OCI-LY7 (cell line): ENCODE results near the gene C17orf67. TPM values are rescaled to one million over a fixed set of nuclear protein-coding genes. Genes with fewer than 3 reads are reported as not detected.

Experiments
- BruUV-seq: library from RNA; stranded (reverse); fragments of 400-500 nt; replicated peaks from 2 replicates; lab custom pipeline; 2021; lab: Mats Ljungman, UMichigan
- CTCF ChIA-PET: fragments of 300-600 bp; sonication (Branson Sonifier 250); formaldehyde crosslinking; loops from one replicate; lab custom pipeline; 2022; ENCODE audit warnings: antibody characterized with exemption; ENCODE audit not compliant: unreplicated experiment; lab: Charles Lee
- POLR2A ChIA-PET: fragments of 300-600 bp; sonication (Branson Sonifier 250); formaldehyde crosslinking; loops from one replicate; lab custom pipeline; 2022; ENCODE audit warnings: antibody characterized with exemption; lab: Charles Lee
- DNase-seq: peaks from one replicate; pipeline ENCODE4 v3.0.0-alpha.2; 2015; ENCODE audit warnings: low spot score
- H2AFZ ChIP-seq: fragments of 200-600 bp; sonication (generic), shearing (Covaris generic); 2 replicates; pipeline ENCODE4 v1.6.1; 2014; ENCODE audit warnings: mild to moderate bottlenecking, antibody characterized with exemption, low read length, moderate library complexity
- H3K27ac ChIP-seq: fragments of 200-600 bp; sonication (generic); 2 replicates; pipeline ENCODE4 v1.5.1; 2014; ENCODE audit warnings: mixed run types, low read depth, mild to moderate bottlenecking, moderate library complexity, low read length, inconsistent platforms; ENCODE audit not compliant: poor library complexity, severe bottlenecking
- H3K36me3 ChIP-seq: fragments of 200-600 bp; sonication (generic); 2 replicates; pipeline ENCODE4 v1.6.1; 2014; ENCODE audit warnings: mild to moderate bottlenecking, antibody characterized with exemption, low read length, moderate library complexity, mixed read lengths; ENCODE audit not compliant: insufficient read depth
- H3K4me1 ChIP-seq: fragments of 200-600 bp; sonication (generic); 2 replicates; pipeline ENCODE4 v1.5.1; 2014; ENCODE audit warnings: mild to moderate bottlenecking, low read length; ENCODE audit not compliant: insufficient read depth, poor library complexity, severe bottlenecking
- H3K4me2 ChIP-seq: fragments of 200-600 bp; sonication (generic); 2 replicates; pipeline ENCODE4 v1.6.1; 2014; ENCODE audit warnings: mild to moderate bottlenecking, low read length
- H3K4me3 ChIP-seq: fragments of 200-600 bp; sonication (generic); 2 replicates; pipeline ENCODE4 v1.5.1; 2014; ENCODE audit warnings: mild to moderate bottlenecking, low read depth, low read length; ENCODE audit not compliant: poor library complexity, severe bottlenecking
- H3K79me2 ChIP-seq: fragments of 200-600 bp; sonication (generic); 2 replicates; pipeline ENCODE4 v1.6.1; 2016; ENCODE audit warnings: low read depth, mild to moderate bottlenecking, low read length, moderate library complexity, mixed read lengths; ENCODE audit not compliant: insufficient read depth
- H3K9me2 ChIP-seq: fragments of 200-600 bp; sonication (generic); 2 replicates; pipeline ENCODE4 v1.6.1; 2016; ENCODE audit warnings: mild to moderate bottlenecking, low read length, mixed read lengths; ENCODE audit not compliant: insufficient read depth
- H3K9me3 ChIP-seq: fragments of 200-600 bp; sonication (generic); 2 replicates; pipeline ENCODE4 v1.6.1; 2014; ENCODE audit warnings: mild to moderate bottlenecking, mixed run types, low read length, mixed read lengths
- H4K20me1 ChIP-seq: fragments of 200-600 bp; sonication (generic); 2 replicates; pipeline ENCODE4 v1.6.1; 2014; ENCODE audit warnings: mild to moderate bottlenecking, antibody characterized with exemption, low read length, moderate library complexity, mixed read lengths; ENCODE audit not compliant: insufficient read depth
- CTCF ChIP-seq: fragments of 200-600 bp; sonication (generic); conservative IDR thresholded peaks from 2 replicates; pipeline ENCODE4 v1.5.1; 2014; ENCODE audit warnings: mild to moderate bottlenecking, antibody characterized with exemption, low read length, moderate library complexity, mixed read lengths
- EZH2phosphoT487 ChIP-seq: fragments of 200-600 bp; sonication (generic); IDR thresholded peaks from 2 replicates; pipeline ENCODE4 v1.6.1; 2018; ENCODE audit warnings: low read depth, borderline replicate concordance, mild to moderate bottlenecking, mixed run types, antibody characterized with exemption, low read length, moderate library complexity, mixed read lengths
- intact Hi-C: fragments of 100-400 bp; cut with micrococcal nuclease; formaldehyde crosslinking; loops from one replicate; pipeline ENCODE4 v1.10.0; 2022; ENCODE audit not compliant: unreplicated experiment
- total RNA-seq, 2 experiments: library from RNA; depleted of rRNA in 1 of 2; stranded (reverse); fragments of >200 nt in 1 of 2; shearing (Covaris generic) in 1 of 2; gene quantifications; 2 replicates each; pipeline ENCODE4 v1.2.3, GENCODE V29; 2014 to 2022

C17orf67 gene
- total RNA-seq, 2 experiments from 2014 or later = 5.2 to 5.4 TPM

DNA sequence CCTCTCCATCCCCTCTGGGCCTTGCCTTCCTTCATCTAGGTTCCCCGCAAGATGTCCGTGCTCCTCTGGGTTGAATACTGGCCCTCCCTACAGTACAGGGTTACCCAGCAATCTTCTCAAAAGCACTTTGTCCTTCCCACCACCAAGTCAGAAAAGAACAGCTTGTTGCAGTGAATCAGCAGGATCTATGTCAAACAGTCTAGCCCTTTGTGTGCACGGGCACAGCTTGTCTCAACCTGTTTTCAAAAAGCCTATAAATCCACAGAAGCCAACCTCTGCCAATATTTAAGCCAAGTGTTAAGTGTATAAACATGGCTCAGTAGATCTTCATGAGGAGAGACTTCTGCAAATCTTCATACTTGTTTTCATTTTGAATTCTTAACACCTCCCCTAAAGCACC is 25.2 kb downstream of the C17orf67 start:
- CTCF ChIA-PET = no interaction called here
- Histone ChIP-seq H3K27ac (no peak overlapping the region), H3K4me1 (no peaks in the 10 kb centered on the region), H3K36me3 (no peaks in the 10 kb centered on the region), H3K79me2 (no peaks in the 10 kb centered on the region), H3K9me2 (0 out of 2 replicates have a peak, but pooled peaks cover 3% of the 10 kb centered on the region), H3K4me3 (no peak overlapping the region), H2AFZ (no peak overlapping the region), H4K20me1 (no peaks in the 10 kb centered on the region), H3K4me2 (no peak overlapping the region), H3K9me3 (no peaks in the 10 kb centered on the region)
- intact Hi-C loops = no loop called here
- TF ChIP-seq CTCF = no peak
- TF ChIP-seq EZH2phosphoT487 = no peak
- DNase-seq = no peak
- POLR2A ChIA-PET = no interaction called here
- no TSS peak for BruUV-seq

GRCh38 chr17:56807723-56808122 is 26.0 kb downstream of the C17orf67 start:
- Histone ChIP-seq H3K4me2 (no peak overlapping the region), H3K9me3 (no peaks in the 10 kb centered on the region), H3K27ac (no peak overlapping the region), H3K9me2 (0 out of 2 replicates have a peak, but pooled peaks cover 3% of the 10 kb centered on the region), H2AFZ (no peak overlapping the region), H3K36me3 (no peaks in the 10 kb centered on the region), H4K20me1 (no peaks in the 10 kb centered on the region), H3K4me3 (no peak overlapping the region), H3K79me2 (no peaks in the 10 kb centered on the region), H3K4me1 (no peaks in the 10 kb centered on the region)
- ChIA-PET CTCF (no interaction called here), POLR2A (no interaction called here)
- BruUV-seq = no TSS peak
- no peak for TF ChIP-seq EZH2phosphoT487
- no peak for TF ChIP-seq CTCF
- intact Hi-C loops = no loop called here
- DNase-seq = no peak

GRCh38 chr17:56806949-56807348 is 26.8 kb downstream of the C17orf67 start:
- CTCF ChIA-PET = no interaction called here
- Histone ChIP-seq H3K36me3 (no peaks in the 10 kb centered on the region), H4K20me1 (no peaks in the 10 kb centered on the region), H3K9me3 (no peaks in the 10 kb centered on the region), H2AFZ (no peak overlapping the region), H3K4me1 (no peaks in the 10 kb centered on the region), H3K79me2 (no peaks in the 10 kb centered on the region), H3K9me2 (0 out of 2 replicates have a peak, but pooled peaks cover 3% of the 10 kb centered on the region), H3K4me2 (no peak overlapping the region), H3K27ac (no peak overlapping the region), H3K4me3 (no peak overlapping the region)
- DNase-seq = no peak
- TF ChIP-seq CTCF = no peak
- no peak for TF ChIP-seq EZH2phosphoT487
- POLR2A ChIA-PET = interaction anchor here (0.7 kb wide), 1 partner anchor 59 kb away, joined by 3 read pairs; no protein-coding TSS in a partner anchor
- BruUV-seq = no TSS peak
- intact Hi-C loops = no loop called here
